GM18517 (cell line): Measurements from ENCODE around the gene TTC34.
"Not testable (repeated sequence)": the region's sequence is repeated elsewhere in the genome, so short reads cannot be mapped to it uniquely, and the experiment has no call there.

Source experiments
- ATAC-seq: cut with Tn5 transposase; IDR thresholded peaks from one replicate; pipeline ENCODE4 v1.9.1; 2021; ENCODE audit warnings: mild to moderate bottlenecking, moderate library complexity; ENCODE audit not compliant: unreplicated experiment

Gene TTC34

DNA sequence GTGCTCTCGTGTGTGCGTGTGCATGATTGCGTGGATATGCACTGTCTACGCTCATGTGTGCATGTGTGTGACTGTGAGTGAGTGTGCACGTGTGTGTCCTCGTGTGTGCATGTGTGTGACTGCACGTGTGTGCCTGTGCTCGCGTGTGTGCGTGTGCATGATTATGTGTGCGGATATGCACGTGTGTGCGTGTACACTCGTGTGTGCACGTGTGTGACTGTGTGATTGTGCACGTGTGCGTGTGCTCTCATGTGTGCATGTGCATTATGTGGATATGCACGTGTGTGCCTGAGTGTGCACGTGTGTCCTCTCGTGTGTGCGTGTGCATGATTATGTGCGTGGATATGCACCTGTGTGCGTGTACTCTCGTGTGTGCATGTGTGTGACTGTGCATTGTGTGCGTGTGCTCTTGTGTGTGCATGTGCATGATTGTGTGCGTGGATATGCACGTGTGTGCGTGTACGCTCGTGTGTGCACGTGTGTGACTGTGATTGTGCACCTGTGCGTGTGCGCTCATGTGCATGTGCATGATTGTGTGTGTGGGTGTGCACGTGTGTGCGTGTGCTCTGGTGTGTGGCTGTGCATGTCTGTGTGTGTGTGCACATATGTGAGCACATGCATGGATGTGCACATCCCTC lies 170.9 kb downstream of the TTC34 start:
- ATAC-seq = no peak

GRCh38 chr1:2629627-2630497 lies 171.6 kb downstream of the TTC34 start:
- ATAC-seq = no peak

GRCh38 chr1:2628933-2629626 lies 172.4 kb downstream of the TTC34 start:
- ATAC-seq = no peak

GRCh38 chr1:2628191-2628932 lies 173.1 kb downstream of the TTC34 start:
- ATAC-seq = no peak

GRCh38 chr1:2627746-2628145 lies 173.7 kb downstream of the TTC34 start:
- ATAC-seq = no peak

DNA sequence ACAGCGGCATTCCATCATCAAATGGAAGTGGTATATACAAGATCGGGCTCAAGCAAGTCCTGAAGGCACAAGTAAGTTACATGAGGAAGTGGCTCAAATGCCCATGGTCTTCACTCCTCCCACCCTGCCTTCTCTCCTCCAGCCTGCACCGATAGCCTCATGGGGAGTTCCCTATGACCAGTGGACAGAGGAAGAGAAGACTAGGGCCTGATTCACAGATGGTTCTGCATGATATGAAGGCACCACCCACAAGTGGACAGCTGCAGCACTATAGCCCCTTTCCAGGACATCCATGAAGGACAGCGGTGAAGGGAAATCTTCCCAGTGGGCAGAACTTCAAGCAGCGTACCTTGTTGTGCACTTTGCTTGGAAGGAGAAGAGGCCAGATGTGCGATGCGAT lies 175.7 kb downstream of the TTC34 start:
- ATAC-seq = not testable (repeated sequence)

DNA sequence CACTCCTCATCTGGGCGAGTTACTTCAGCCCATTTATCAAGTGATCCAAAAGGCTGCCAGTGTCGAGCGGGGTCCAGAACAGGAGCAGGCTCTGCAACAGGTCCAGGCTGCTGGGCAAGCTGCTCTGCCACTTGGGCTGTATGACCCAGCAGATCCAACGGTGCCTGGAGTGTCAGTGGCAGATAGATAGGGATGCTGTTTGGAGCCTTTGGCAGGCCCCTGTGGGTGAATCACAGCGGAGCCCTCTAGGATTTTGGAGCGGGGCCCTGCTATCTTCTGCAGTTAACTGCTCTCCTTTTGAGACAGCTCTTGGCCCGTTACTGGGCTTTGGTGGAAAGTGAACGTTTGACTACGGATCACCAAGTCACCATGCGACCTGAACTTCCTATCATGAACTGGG lies 176.2 kb downstream of the TTC34 start:
- no peak for ATAC-seq

DNA sequence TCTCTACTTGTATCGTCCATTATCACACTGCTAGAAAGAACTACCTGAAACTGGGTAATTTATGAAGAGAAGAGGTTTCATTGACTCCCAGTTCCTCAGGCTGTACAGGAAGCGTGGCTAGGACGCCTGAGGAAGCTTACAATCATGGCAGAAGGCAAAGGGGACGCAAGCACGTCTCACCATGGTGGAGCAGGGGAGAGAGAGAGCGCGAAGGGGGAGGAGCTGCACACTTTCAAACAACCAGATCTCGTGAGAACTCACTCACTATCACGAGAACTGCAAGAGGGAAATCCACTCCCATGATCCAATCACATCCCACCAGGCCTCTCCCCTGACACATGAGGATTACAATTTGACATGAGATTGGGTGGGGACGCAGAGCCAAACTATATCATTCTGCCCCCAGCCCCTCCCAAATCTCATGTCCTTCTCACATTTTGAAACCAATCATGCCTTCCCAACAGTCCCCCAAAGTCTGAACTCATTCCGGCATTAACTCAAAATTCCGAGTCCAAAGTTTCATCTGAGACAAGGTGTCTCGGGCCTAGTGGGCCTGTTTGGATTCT lies 176.7 kb downstream of the TTC34 start:
- no peak for ATAC-seq

DNA sequence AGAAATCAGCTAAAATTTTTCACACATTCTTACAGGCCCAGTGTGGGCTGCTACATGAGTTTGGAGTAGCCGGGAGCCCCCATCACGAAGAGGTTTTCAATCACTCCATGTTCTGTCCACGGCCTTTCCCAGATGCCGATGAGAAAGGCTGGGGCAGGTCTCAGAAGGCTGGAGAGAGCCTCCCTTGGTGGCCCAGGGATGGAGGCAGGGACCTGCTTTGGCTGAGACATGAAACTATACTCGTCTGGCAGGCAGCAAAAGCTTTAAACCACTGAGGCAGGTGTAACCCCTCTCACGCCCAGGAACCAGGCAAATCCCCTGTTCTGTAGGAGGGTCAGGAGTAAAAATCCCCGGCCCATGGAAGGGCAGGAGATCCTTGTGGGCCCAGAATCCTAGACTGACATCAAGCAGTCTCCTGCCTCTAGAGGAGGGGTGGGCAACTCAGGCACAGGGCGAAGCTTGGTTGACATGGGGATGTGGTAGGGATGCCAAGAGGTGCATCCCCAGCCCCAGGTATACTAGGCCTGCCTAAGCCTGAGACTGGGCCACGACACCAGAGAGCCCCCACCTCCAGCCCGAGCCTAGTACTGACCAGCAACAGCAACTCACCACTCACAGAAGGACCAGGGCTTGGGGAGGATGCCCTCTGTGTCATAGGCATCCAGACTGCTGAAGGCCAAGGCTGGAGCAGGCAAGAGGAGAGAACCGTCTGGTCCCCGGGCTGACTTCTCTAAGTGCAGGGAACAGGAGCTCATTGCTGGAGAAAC lies 177.7 kb downstream of the TTC34 start:
- no peak for ATAC-seq

DNA sequence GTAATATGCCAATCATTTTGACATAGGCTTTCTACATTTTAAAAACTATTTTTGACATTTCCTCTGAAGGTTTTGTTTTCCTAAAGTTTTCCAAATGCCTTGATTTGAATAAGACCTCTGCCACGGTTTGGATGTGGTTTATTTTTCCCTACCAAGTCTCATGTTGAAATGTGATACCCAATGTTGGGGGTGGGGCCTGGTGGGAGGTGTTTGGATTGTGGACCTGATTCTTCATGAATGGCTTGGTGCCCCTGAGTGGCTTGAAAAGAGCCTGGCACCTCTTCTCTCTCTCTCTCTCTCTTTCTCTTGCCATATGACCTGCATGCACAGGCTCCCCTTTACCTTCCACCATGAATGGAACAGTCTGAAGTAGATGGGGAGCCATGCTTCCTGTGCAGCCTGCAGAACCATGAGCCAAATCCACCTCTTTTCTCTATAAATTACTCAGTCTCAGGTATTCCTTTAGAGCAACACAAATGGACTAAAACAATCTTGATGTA lies 183.5 kb downstream of the TTC34 start:
- no peak for ATAC-seq

DNA sequence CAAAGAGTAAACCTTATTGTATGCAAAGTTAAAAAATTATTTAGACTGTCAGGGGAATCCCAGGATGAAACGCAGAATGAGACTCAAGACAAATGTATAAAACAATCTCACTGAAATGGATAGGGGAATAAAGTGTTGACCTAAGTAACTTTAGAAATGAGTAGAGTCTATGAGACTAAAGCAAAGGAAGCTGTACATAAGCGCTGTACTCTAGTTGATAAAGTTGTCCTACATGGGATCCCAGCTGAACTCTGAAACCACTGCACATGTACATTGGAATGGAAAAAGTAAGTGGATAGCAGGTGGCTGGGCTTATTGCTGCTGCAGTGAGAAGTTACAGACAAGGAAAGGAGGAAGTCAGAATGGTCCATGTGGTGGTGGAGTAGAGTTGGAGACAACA lies 187.3 kb downstream of the TTC34 start:
- ATAC-seq = no peak

DNA sequence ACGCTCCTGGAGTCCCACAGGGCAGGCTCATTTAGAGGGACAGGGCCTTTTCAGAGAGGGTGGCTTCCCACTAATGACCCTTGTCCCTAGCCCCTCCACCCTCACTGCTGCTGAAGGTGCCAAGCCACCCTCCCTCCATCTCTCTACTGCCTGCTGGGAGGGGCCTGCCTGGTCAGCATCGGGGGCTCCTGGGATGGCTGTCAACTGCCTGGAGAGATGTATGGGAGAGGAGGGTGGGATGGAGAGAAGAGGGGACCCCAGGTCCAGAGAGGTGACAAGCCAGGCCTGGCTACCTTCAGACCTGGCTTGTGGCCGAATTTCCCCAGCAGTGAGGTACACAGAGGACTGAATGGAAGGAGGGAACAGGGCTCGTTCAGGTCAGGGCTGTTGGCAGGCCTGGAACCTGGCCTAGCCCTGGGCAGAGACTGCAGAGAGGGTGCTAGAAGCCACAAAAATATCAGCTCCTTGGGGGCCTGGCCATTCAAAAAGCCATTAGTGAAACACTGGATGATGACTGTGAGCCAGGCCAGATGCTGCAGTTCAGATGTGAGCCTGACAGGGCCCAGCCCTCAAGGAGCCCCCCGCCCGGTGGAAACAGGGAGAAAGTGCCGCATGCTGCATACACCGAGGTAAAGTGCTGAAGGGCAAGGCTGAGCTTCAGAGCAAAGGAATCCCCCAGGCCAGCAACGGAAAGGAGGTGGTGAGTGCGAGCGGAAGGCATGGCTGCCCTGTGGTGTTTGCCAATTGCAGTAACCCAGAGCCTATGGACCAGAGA lies 188.7 kb downstream of the TTC34 start:
- ATAC-seq = no peak

- ATAC-seq = no peak
Measured at GRCh38 chr1:2611621-2612437, 189.7 kb downstream of the TTC34 start.

DNA sequence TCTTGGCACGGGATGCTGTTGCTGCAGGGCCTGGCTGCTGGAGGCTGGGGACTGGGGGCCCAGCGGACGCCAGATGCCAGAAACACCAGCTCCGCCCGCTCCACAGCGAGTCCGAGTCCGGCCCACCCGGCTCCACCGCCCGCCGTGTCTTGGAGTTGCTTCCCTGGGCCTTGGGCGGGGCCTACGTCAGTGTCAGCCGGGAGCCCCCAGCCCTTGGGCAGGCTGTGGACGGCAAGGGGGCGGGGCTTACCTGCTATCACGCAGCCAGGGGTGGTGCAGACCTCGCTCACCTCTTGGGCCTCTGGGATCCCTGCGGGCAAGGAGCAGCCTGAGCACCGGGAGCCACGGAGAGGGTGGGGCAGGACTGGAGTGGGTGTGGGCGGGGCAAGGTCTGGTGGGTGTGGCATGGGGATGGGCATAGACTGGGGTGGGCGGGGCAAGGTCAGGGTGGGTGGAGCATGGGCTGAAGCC lies 190.4 kb downstream of the TTC34 start:
- ATAC-seq = no peak

- ATAC-seq = no peak
Measured at GRCh38 chr1:2610036-2610959, 191.2 kb downstream of the TTC34 start.

- ATAC-seq = no peak
Measured at GRCh38 chr1:2609319-2610035, 192.0 kb downstream of the TTC34 start.
